DND-41 (cell line): ENCODE measurements around the gene IHH.

Source experiments
- ATAC-seq: fragments of 200-7000 bp; cut with Tn5 transposase; 3 replicates; pipeline ENCODE4 v1.9.1; 2021; ENCODE audit warnings: low read depth; ENCODE audit not compliant: insufficient read depth
- DNase-seq: peaks from one replicate; pipeline ENCODE4 v3.0.0-alpha.2; 2020
- H2AFZ ChIP-seq: 2 replicates; pipeline ENCODE4 v1.6.0; 2012; ENCODE audit warnings: low read depth, low read length
- H3K27ac ChIP-seq: 2 replicates; pipeline ENCODE4 v1.5.1; 2012; ENCODE audit warnings: low read length, inconsistent platforms
- H3K27me3 ChIP-seq: fragments of 200-600 bp; sonication (generic); 2 replicates; pipeline ENCODE4 v1.6.0; 2012; ENCODE audit warnings: low read length, mild to moderate bottlenecking, inconsistent platforms; ENCODE audit not compliant: insufficient read depth, poor library complexity
- H3K36me3 ChIP-seq: 2 replicates; pipeline ENCODE4 v1.5.1; 2012; ENCODE audit warnings: low read length, inconsistent platforms; ENCODE audit not compliant: insufficient read depth
- H3K4me1 ChIP-seq: 2 replicates; pipeline ENCODE4 v1.5.1; 2012; ENCODE audit warnings: mild to moderate bottlenecking, low read length; ENCODE audit not compliant: insufficient read depth
- H3K4me2 ChIP-seq: 2 replicates; pipeline ENCODE4 v1.6.0; 2012; ENCODE audit warnings: mild to moderate bottlenecking, moderate library complexity, low read length, inconsistent platforms; ENCODE audit not compliant: insufficient read depth
- H3K4me3 ChIP-seq, 2 experiments: fragments of 200-600 bp in 1 of 2; shearing (Covaris generic) in 1 of 2; 2 replicates each; pipeline ENCODE4 v1.5.1; 2012 to 2016; ENCODE audit warnings: inconsistent platforms in 2 of 2, low read length in 2 of 2, mild to moderate bottlenecking in 2 of 2, low read depth in 1 of 2, moderate library complexity in 1 of 2
- H3K79me2 ChIP-seq: 2 replicates; pipeline ENCODE4 v1.6.0; 2012; ENCODE audit warnings: low read length, inconsistent platforms; ENCODE audit not compliant: insufficient read depth
- H3K9ac ChIP-seq: 2 replicates; pipeline ENCODE4 v1.6.0; 2012; ENCODE audit warnings: low read depth, mild to moderate bottlenecking, inconsistent platforms, low read length, moderate library complexity
- H3K9me3 ChIP-seq: 2 replicates; pipeline ENCODE4 v1.5.1; 2012; ENCODE audit warnings: low read length, moderate library complexity, mild to moderate bottlenecking, inconsistent platforms; ENCODE audit not compliant: insufficient read depth, severe bottlenecking
- H4K20me1 ChIP-seq: 2 replicates; pipeline ENCODE4 v1.6.0; 2012; ENCODE audit warnings: low read length; ENCODE audit not compliant: insufficient read depth
- EZH2 ChIP-seq: IDR thresholded peaks from 3 replicates; pipeline ENCODE4 v1.6.1; 2012; ENCODE audit warnings: borderline replicate concordance, low read depth, mild to moderate bottlenecking, moderate library complexity, low read length, inconsistent platforms; ENCODE audit not compliant: severe bottlenecking
- TF ChIP-seq, protein P1 (sequence below): IDR thresholded peaks from 2 replicates; pipeline ENCODE4 v1.5.1; 2012; ENCODE audit warnings: borderline replicate concordance, low read length, moderate library complexity, mild to moderate bottlenecking; ENCODE audit not compliant: poor library complexity, severe bottlenecking; ENCODE audit errors: extremely low read depth

The IHH gene

DNA sequence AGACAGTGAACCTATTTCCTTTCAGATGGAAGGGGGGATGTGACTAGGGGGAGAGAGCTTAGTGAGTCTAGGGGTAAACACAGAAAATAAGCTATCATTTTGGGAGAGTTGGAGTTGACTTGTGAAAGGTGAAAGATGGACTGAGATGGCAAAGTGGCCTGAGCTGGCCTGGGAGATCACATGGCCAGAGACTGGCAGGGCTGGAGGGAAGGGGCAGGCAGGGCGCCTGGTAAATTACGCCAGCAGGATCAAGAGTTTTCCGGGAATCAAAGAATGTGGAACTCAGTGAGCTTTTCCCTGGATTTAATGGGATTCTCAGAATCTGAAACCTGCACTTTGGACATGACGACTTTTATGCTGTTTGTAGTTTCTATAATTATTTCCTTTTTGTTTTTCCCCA lies 18.6 kb downstream of the IHH start:
- Histone ChIP-seq H3K9ac (no peak overlapping the region), H3K36me3 (no peaks in the 10 kb centered on the region), H3K4me3 (no peak overlapping the region), H3K27ac (no peak overlapping the region), H3K9me3 (no peaks in the 10 kb centered on the region), H4K20me1 (0 out of 2 replicates have a peak, but pooled peaks cover 3% of the 10 kb centered on the region), H3K27me3 (peaks cover 9% of the 10 kb centered on the region), H3K4me2 (no peak overlapping the region), H2AFZ (no peak overlapping the region), H3K79me2 (no peaks in the 10 kb centered on the region), H3K4me1 (no peaks in the 10 kb centered on the region)
- ATAC-seq, result no peak
- DNase-seq, result no peak
- TF ChIP-seq EZH2, result no peak
- TF ChIP-seq, protein P1, sequence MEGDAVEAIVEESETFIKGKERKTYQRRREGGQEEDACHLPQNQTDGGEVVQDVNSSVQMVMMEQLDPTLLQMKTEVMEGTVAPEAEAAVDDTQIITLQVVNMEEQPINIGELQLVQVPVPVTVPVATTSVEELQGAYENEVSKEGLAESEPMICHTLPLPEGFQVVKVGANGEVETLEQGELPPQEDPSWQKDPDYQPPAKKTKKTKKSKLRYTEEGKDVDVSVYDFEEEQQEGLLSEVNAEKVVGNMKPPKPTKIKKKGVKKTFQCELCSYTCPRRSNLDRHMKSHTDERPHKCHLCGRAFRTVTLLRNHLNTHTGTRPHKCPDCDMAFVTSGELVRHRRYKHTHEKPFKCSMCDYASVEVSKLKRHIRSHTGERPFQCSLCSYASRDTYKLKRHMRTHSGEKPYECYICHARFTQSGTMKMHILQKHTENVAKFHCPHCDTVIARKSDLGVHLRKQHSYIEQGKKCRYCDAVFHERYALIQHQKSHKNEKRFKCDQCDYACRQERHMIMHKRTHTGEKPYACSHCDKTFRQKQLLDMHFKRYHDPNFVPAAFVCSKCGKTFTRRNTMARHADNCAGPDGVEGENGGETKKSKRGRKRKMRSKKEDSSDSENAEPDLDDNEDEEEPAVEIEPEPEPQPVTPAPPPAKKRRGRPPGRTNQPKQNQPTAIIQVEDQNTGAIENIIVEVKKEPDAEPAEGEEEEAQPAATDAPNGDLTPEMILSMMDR, result no peak

DNA sequence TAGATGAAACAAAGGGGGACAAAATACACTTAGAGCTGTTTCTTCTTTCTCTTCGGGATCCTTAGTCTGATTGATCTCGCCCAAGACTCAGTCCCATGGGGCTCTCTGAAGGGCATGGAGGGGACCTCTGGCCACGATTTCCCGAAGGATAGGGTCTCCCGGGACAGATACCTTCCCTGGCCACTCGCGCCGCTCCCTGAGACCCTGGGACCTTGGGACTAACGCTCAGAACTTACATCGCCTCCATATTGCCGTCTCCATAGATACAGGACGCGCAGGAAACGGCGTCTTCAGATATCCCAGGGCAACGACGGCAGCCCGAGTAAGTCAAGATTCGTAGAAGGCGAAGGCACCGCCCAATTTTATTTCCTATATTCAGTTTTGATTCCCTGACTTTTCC lies 19.5 kb downstream of the IHH start, which contains the start of gene CFAP65:
Gene CFAP65, minus strand, starts transcription at position 265 of the 400 bp plus-strand sequence. CDS start 2,468 bp downstream, outside the sequence.
- Histone ChIP-seq H3K27me3 (peaks cover 9% of the 10 kb centered on the region), H3K9ac (no peak within 1 kb of the TSS), H3K36me3 (no peaks in the 10 kb centered on the region), H3K4me1 (no peaks in the 10 kb centered on the region), H3K4me3 (no peak within 1 kb of the TSS), H4K20me1 (0 out of 2 replicates have a peak, but pooled peaks cover 3% of the 10 kb centered on the region), H2AFZ (no peak within 1 kb of the TSS), H3K79me2 (no peaks in the 10 kb centered on the region), H3K27ac (no peak within 1 kb of the TSS), H3K4me2 (no peak within 1 kb of the TSS), H3K9me3 (no peaks in the 10 kb centered on the region)
- DNase-seq (no peak), ATAC-seq (no peak)
- no peak for TF ChIP-seq EZH2
- TF ChIP-seq, protein P1, result no peak

DNA sequence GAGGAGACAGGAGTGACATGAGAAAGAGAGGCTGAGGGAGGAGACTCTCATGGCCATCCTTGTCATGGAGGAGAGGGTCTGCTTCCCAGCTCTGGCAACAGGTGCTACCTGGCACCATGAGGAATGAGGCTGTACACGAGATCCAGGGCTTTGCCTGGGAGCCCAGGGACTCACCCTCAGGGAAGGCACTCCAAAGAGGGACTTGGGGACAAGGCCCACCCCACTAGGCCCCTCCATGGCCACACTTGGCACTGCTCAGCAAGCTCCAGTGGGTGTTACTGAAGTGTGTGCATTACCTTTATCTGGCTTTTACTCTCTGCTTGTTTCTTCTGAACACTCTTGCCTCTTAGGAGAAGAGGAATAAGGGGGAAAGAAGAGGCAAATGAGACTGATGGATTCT lies 22.1 kb downstream of the IHH start:
- Histone ChIP-seq H3K9ac (no peak overlapping the region), H3K9me3 (no peaks in the 10 kb centered on the region), H3K4me1 (no peaks in the 10 kb centered on the region), H3K27ac (no peak overlapping the region), H3K4me2 (no peak overlapping the region), H3K79me2 (no peaks in the 10 kb centered on the region), H3K36me3 (no peaks in the 10 kb centered on the region), H4K20me1 (0 out of 2 replicates have a peak, but pooled peaks cover 3% of the 10 kb centered on the region), H3K27me3 (peaks cover 9% of the 10 kb centered on the region), H3K4me3 (no peak overlapping the region), H2AFZ (no peak overlapping the region)
- TF ChIP-seq, protein P1, result no peak
- TF ChIP-seq EZH2, result no peak
- DNase-seq (no peak), ATAC-seq (no peak)
